HFFc6 (cell line): ENCODE measurements around the gene CRTC1. TPM values are rescaled to one million over a fixed set of nuclear protein-coding genes. Genes with fewer than 3 reads are reported as not detected.
A peak's percentile ranks its signal among the peaks of the same experiment; 100 is the strongest.

Experiments
- DNase-seq: peaks from one replicate; pipeline ENCODE4 v3.0.0-alpha.2; 2018
- H3K27ac Mint-ChIP-seq: 2 replicates; pipeline ENCODE4 v1.8.0; 2020; ENCODE audit warnings: mild to moderate bottlenecking, mixed read lengths
- H3K27me3 Mint-ChIP-seq: 2 replicates; pipeline ENCODE4 v1.8.0; 2021; ENCODE audit warnings: mild to moderate bottlenecking, moderate library complexity, mixed read lengths; ENCODE audit not compliant: insufficient read depth
- H3K36me3 Mint-ChIP-seq: 2 replicates; pipeline ENCODE4 v1.8.0; 2021; ENCODE audit warnings: low read depth, mixed read lengths
- H3K4me1 Mint-ChIP-seq: 2 replicates; pipeline ENCODE4 v1.8.0; 2020; ENCODE audit warnings: low read depth, mixed read lengths
- H3K4me3 Mint-ChIP-seq: 2 replicates; pipeline ENCODE4 v1.8.0; 2020; ENCODE audit warnings: mild to moderate bottlenecking, moderate library complexity, mixed read lengths
- H3K9me3 Mint-ChIP-seq: 2 replicates; pipeline ENCODE4 v1.8.0; 2020; ENCODE audit warnings: mild to moderate bottlenecking, mixed read lengths
- total RNA-seq, 6 experiments: library from RNA; stranded (reverse); fragmentation: NEBNext Ultra II Directional; extraction: Animal tissue kit (Norgen Biotek cat#: 25700); gene quantifications; 2 replicates in 1 of 6; 3 replicates in 5 of 6; pipeline ENCODE4 v1.2.3, GENCODE V29; 2021
- TF ChIP-seq, protein P1 (sequence below): fragments of 200-600 bp; sonication (generic); IDR thresholded peaks from 2 replicates; pipeline ENCODE4 v1.5.0; 2021; ENCODE audit warnings: antibody characterized with exemption, mild to moderate bottlenecking

CRTC1 gene
- total RNA-seq, 6 experiments from 2014 or later: 11.8 to 14.5 (median 13.4) TPM

DNA sequence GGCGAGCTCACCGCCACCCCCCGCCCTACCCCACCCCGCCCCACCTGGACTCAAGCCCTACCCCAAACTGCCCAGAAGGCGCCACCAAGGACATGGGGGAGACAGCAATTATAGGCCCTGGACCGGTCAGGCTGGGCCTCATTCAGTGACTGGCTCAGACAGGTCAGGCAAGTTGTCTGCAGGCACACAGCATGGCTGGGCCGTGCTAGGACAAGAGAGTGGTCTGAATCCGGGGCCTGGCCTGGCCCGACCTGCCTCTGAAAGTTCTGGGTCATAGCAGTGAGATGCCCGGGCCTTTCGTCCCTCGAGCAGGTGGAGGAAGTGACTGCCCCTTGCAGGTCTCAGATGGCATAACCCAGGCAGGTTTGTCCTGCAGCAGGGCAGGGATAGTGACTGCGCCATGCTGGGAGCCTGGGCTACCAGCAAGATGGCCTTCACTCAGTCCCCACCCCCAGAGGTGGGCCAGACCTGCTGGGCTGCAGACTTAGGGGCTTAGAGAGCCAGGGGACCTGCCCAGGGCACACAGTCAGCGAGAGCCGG, 86.6 kb downstream of the CRTC1 start:
- H3K4me1 Mint-ChIP-seq: 0 out of 2 replicates have a peak, but pooled peaks cover under 1% of the 10 kb centered on the region
- no peaks in the 10 kb centered on the region for H3K36me3 Mint-ChIP-seq
- no peak overlapping the region for H3K4me3 Mint-ChIP-seq
- H3K9me3 Mint-ChIP-seq: no peaks in the 10 kb centered on the region
- TF ChIP-seq, protein P1, sequence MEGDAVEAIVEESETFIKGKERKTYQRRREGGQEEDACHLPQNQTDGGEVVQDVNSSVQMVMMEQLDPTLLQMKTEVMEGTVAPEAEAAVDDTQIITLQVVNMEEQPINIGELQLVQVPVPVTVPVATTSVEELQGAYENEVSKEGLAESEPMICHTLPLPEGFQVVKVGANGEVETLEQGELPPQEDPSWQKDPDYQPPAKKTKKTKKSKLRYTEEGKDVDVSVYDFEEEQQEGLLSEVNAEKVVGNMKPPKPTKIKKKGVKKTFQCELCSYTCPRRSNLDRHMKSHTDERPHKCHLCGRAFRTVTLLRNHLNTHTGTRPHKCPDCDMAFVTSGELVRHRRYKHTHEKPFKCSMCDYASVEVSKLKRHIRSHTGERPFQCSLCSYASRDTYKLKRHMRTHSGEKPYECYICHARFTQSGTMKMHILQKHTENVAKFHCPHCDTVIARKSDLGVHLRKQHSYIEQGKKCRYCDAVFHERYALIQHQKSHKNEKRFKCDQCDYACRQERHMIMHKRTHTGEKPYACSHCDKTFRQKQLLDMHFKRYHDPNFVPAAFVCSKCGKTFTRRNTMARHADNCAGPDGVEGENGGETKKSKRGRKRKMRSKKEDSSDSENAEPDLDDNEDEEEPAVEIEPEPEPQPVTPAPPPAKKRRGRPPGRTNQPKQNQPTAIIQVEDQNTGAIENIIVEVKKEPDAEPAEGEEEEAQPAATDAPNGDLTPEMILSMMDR: no peak
- no peak overlapping the region for H3K27ac Mint-ChIP-seq
- DNase-seq: no peak
- H3K27me3 Mint-ChIP-seq: peaks cover 2% of the 10 kb centered on the region

DNA sequence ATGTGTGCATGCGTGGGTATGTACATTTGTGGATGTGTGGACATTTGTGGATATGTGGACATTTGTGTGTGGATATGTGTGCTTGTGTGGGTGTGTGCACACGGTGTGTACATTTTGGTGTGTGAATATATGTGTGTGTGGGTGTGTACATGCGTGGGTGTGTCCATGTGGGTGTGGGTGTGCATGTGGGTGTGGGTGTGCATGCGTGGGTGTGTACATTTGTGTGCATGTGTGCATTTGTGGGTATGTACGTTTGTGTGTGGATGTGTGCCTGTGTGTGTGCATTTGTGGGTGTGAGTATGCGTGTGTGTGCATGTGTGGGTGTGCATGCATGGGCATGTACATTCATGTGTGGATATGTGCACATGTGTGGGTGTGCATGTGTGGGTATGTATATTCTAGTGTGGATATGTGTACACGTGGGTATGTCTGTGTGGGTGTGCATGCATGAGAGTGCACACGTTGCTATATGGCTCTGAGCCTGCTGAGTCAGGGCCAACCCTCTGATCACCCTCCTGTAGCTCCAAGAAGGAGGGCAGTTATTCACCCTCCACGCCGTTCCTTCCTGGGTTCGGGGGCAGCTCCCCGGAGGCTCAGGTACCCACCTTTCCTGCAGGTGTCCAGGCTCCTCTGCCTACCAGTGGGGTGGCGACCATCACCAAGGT, 87.3 kb downstream of the CRTC1 start:
- H3K9me3 Mint-ChIP-seq: no peaks in the 10 kb centered on the region
- H3K27ac Mint-ChIP-seq: no peak overlapping the region
- no peak for DNase-seq
- H3K4me1 Mint-ChIP-seq: no peaks in the 10 kb centered on the region; the same call in 1 of the 2 replicates
- H3K27me3 Mint-ChIP-seq: peaks cover 2% of the 10 kb centered on the region
- TF ChIP-seq, protein P1: no peak
- H3K4me3 Mint-ChIP-seq: no peak overlapping the region
- no peaks in the 10 kb centered on the region for H3K36me3 Mint-ChIP-seq

DNA sequence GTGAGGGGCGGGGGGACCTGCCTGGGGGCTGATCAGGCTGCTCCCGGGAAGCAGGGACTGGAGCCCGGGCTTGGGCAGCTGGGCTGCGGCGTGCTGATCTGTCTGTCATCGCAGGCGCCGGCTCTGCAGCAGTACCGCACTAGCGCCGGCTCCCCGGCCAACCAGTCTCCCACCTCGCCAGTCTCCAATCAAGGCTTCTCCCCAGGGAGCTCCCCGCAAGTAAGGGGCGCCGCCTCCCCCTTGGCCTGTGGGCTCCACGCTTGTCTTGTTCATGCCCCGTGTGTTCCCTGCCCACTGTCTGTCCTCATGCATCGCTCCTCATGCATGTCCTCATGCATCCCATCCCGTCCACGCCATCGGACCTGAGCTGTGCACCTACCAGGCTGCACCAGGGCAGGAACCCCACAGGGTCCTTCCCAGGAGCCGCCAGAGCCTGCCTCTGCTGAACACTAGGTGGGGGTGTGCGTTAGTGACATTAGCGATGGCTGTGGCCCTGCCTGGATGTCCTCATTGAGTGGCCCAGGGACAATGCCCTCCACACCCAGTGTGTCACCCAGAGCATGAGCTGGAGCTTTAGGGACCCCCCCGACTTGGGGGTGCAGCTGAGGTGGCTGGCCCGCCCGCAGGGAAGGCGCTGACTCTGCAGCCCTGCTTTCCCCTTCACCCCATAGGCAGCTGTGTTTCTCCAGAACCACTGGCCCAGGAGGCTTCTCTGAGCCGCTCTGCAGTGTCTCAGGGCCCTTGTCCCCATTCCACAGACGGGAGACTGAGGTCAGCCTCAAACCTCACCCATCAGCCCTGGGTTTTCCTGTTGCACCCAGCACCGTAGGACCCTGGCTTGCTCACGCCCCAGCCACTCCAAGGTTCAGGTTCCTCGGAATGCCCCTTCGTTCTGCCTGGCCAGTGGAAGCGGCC, 88.1 kb downstream of the CRTC1 start:
- TF ChIP-seq, protein P1: peak; percentile 58; the same call in 1 of the 2 replicates
- no peak overlapping the region for H3K4me3 Mint-ChIP-seq
- DNase-seq: no peak
- H3K36me3 Mint-ChIP-seq: no peaks in the 10 kb centered on the region
- H3K4me1 Mint-ChIP-seq: peaks cover 8% of the 10 kb centered on the region
- peaks cover 2% of the 10 kb centered on the region for H3K27me3 Mint-ChIP-seq
- H3K9me3 Mint-ChIP-seq: no peaks in the 10 kb centered on the region
- H3K27ac Mint-ChIP-seq: no peak overlapping the region

DNA sequence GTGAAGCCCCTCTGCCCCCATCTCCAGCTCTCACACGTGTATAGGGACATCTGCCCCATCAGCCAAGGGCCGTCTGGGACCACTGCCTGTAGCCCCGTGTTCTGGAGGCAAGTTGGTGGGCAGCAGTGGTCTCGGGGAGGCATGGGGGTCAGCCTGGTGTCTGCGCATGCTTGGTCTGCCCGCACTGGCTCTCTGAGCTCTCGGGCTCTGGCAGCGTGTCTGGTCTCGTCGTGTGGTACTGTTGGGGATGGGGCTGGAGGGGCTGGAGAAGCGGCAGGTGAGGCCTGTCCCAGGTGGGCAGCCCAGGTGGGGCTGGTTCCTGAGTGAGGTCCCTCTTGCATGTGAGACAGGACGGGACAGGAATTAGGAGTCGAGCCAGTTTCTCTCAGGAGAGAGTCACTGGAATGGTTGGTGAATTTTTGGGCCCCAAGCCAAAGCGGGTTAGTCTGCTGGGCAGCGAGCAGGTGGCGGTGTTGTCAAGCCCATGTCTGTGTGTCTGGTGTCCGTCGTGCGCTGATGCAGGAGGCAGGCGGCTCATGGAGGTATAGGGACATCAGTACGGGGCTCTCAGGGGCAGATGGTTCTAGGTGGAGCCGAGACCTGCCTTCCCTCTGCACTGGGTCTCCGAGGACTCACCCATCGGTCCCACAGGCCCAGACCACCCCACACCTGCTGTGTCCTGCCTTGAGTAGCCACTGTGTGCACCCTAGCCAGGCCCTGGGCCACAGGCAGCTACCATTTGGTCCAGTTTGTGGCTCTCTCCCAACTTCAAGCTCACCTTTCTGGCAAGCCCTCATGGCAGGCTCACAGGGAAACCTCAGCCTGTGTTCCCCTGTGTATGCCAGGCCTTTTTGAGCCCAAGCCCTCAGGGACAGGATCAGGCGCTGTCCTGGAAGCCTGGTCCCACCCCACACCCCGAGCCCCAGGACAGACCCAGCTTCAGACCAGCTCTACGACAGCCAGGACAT, 89.4 kb downstream of the CRTC1 start:
- no peak overlapping the region for H3K27ac Mint-ChIP-seq
- TF ChIP-seq, protein P1: no peak
- H3K4me1 Mint-ChIP-seq: peaks cover 13% of the 10 kb centered on the region
- H3K9me3 Mint-ChIP-seq: no peaks in the 10 kb centered on the region
- DNase-seq: no peak
- H3K27me3 Mint-ChIP-seq: peaks cover 2% of the 10 kb centered on the region
- H3K36me3 Mint-ChIP-seq: no peaks in the 10 kb centered on the region
- no peak overlapping the region for H3K4me3 Mint-ChIP-seq

DNA sequence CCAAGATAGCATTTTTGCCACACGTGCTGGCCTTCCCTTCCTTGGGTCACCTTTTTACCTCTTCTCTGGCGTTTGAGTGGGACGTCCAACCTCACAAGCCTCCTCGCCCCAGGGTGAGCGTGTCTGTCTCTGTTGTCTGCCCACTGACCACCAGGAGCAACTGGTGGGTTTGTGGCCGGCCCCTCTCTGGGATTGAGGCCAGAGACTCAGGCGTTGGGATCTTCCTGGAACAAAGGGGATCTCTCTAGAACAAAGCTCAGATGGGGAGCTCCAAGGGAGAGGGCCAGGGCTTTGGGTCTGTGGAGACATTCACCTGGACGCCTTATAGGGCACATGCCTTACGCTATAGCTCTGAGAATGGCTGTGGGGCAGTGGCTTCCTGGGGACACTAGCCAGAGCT, 90.2 kb downstream of the CRTC1 start:
- TF ChIP-seq, protein P1: no peak; the same call in 1 of the 2 replicates
- Mint-ChIP-seq H3K36me3 (no peaks in the 10 kb centered on the region), H3K4me1 (peaks cover 13% of the 10 kb centered on the region), H3K9me3 (no peaks in the 10 kb centered on the region), H3K27ac (no peak overlapping the region), H3K4me3 (no peak overlapping the region), H3K27me3 (peaks cover 2% of the 10 kb centered on the region)
- no peak for DNase-seq
